Loucy (cell line): ENCODE results near the gene KLF6.

Experiments used
- EZH2phosphoT487 ChIP-seq: fragments of 200-600 bp; IDR thresholded peaks from 2 replicates; pipeline ENCODE4 v1.6.1; 2018; ENCODE audit warnings: antibody characterized with exemption, mild to moderate bottlenecking, moderate library complexity, borderline replicate concordance
- TF ChIP-seq, protein P1 (sequence below): fragments of 200-600 bp; sonication (generic); conservative IDR thresholded peaks from 2 replicates; pipeline ENCODE4 v1.5.1; 2014; ENCODE audit warnings: mild to moderate bottlenecking, antibody characterized with exemption, low read length

DNA sequence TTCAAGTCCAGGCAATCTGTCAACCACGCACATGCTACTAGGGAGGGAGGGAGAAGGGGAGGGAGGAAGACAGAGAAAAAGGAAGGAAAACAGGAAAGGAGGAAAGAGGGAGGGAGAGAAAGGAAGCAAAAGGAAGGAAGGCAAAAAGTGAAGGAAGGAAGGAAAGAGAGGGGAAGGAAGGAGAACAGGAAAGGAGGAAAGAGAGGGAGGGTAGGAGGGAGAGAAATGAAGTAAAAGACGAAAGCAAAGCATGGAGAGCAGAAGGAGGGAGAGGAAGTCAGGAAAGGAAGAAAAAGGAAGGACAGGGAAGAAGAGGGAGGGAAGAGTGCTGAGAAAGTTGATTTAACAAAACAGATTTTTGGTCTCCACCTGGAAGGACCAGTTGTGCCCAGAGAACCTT lies 25.6 kb downstream of the KLF6 start:
- TF ChIP-seq, protein P1, sequence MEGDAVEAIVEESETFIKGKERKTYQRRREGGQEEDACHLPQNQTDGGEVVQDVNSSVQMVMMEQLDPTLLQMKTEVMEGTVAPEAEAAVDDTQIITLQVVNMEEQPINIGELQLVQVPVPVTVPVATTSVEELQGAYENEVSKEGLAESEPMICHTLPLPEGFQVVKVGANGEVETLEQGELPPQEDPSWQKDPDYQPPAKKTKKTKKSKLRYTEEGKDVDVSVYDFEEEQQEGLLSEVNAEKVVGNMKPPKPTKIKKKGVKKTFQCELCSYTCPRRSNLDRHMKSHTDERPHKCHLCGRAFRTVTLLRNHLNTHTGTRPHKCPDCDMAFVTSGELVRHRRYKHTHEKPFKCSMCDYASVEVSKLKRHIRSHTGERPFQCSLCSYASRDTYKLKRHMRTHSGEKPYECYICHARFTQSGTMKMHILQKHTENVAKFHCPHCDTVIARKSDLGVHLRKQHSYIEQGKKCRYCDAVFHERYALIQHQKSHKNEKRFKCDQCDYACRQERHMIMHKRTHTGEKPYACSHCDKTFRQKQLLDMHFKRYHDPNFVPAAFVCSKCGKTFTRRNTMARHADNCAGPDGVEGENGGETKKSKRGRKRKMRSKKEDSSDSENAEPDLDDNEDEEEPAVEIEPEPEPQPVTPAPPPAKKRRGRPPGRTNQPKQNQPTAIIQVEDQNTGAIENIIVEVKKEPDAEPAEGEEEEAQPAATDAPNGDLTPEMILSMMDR: no peak
- TF ChIP-seq EZH2phosphoT487: no peak
